ENCODE data around the gene NOL12.

Gene NOL12

DNA sequence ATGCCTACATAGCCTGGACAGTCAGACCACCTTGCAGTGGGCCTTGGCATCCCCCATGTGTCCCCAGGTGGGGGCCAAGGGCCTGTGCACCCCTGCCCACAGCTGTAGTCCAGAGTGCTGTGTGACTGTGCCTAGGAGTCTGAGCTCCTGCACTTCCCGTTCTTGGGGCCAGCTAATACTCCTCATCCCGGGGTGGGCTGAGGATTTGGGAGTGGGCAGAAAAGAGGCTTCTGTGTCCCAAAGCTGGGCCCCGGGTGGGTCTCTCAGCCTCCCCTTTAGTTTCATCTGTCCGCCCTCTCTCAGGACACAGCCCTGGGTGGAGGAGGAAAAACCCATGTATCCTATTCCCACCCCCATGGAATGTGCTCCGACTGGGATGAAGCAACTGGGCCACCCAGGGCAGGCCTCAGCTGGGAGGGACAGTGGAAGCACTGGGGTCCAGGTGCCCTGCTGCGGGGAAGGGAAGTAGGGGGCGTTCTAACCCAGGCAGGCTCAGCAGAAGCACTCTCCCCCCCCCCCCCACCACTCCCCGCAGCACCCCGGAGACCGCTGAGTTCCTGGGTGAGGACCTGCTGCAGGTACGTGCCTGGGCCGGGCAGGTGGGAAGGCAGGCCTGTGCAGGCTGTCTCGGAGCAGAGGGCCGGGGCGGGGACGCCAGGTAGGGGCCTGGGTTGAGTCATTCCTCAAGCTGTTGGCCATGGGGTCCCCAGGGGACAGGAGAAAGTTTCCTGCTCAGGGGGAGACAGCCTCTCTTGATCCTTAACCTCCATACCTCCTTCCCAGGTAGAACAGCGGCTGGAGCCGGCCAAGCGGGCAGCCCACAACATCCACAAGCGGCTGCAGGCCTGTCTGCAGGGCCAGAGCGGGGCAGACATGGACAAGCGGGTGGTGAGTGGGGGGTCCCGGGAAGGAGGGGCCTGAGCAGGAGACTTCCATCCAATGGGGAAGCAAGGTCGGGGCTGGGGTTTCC lies 45.3 kb upstream of the NOL12 start:
- peak overlapping the region; percentile 73 for H3K27ac ChIP-seq
- ChIA-PET POLR2A (ENCODE audit: low non-redundant PET) (no interaction called here), CTCF (interaction anchor here (0.6 to 1.6 kb wide), 4 partner anchors 17 to 382 kb away, joined by 3 to 4 read pairs (median 3); no protein-coding TSS in a partner anchor)
- TF ChIP-seq, protein P1, sequence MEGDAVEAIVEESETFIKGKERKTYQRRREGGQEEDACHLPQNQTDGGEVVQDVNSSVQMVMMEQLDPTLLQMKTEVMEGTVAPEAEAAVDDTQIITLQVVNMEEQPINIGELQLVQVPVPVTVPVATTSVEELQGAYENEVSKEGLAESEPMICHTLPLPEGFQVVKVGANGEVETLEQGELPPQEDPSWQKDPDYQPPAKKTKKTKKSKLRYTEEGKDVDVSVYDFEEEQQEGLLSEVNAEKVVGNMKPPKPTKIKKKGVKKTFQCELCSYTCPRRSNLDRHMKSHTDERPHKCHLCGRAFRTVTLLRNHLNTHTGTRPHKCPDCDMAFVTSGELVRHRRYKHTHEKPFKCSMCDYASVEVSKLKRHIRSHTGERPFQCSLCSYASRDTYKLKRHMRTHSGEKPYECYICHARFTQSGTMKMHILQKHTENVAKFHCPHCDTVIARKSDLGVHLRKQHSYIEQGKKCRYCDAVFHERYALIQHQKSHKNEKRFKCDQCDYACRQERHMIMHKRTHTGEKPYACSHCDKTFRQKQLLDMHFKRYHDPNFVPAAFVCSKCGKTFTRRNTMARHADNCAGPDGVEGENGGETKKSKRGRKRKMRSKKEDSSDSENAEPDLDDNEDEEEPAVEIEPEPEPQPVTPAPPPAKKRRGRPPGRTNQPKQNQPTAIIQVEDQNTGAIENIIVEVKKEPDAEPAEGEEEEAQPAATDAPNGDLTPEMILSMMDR (conservative IDR thresholded peaks at IDR 0.05; ENCODE audit: low read depth): no peak
- DNase-seq (ENCODE audit: low spot score): no peak

DNA sequence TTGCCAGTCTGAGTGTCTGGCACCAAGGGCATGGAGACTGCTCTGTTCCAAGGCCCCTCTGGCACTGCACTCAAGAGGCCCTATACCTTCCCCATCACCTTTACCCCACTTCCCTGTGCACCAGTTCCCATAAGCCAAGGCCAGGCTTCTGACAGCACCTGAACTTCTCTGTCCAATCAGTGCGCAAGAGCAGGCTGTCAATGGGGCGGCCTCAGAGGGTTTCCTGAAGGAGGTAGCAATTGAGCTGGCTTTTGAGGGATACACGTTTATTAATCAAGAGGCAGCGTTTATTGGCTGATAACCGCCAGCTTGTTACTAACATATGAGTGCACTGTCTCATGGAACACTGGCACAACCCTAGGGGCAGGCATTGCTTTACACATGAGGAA lies 44.6 kb upstream of the NOL12 start:
- DNase-seq (ENCODE audit: low spot score): no peak
- ChIA-PET POLR2A (ENCODE audit: low non-redundant PET) (no interaction called here), CTCF (interaction anchor here (0.6 to 0.9 kb wide), 3 partner anchors 8 to 383 kb away, joined by 3 to 4 read pairs (median 3); no protein-coding TSS in a partner anchor)
- TF ChIP-seq, protein P1 (conservative IDR thresholded peaks at IDR 0.05; ENCODE audit: low read depth): no peak
- peak overlapping the region; percentile 73 for H3K27ac ChIP-seq

DNA sequence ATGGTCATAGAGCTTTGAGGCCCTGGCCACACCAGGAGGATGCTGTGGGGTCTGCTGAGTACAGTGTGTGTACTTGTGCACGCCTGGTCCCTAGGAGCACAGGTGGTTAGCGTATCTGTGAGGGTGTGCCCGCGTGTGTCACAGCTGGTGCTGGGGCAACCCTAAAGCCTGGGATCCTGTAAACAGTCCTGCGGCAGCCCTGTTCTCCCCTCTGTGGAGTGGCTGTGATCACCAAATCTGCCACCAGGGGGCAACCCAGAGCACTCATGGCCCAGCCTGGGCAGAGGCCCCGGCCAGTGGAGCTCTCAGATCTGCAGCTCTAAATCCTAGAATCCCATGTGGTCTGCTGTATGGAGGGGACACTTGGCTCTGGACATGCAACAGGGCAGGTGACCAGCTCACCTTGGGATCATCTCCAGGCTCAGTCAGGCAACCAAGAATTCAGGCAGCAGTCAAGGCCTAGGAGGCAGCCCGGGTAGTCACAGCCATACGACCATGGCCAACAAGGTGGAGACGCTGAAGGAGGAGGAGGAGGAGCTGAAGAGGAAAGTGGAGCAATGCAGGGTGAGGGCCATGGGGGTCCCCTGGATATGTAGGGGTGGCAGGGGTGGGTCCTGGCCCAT lies 42.8 kb upstream of the NOL12 start:
- peak overlapping the region; percentile 73 for H3K27ac ChIP-seq
- ChIA-PET POLR2A (ENCODE audit: low non-redundant PET) (no interaction called here), CTCF (interaction anchor here (0.5 to 1.4 kb wide), 14 partner anchors 9 to 1286 kb away, joined by 3 to 6 read pairs (median 4); partner anchors contain the start of genes LGALS1, NOL12 and PDXP)
- TF ChIP-seq, protein P1 (conservative IDR thresholded peaks at IDR 0.05; ENCODE audit: low read depth): peak; percentile 89
- peak; percentile 50 for DNase-seq (ENCODE audit: low spot score)

DNA sequence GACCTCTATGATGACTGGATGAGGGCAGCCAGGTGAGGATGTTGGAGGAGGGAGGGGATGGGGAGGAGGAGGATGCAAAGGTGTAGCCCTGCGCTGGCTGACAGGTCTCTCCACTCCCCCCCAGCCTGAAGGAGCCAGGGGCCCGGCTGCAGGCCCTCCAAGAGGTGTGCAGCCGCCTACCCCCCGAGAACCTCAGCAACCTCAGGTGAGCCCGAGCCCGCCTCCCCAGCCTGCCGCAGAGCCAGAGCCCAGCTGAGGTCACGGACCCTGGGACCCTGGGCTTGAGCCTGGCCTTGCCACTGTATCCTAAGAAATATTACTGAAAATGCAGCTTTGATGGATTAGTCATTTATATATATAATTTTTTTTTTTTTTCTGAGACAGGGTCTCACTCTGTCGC lies 38.8 kb upstream of the NOL12 start:
- ChIA-PET POLR2A (ENCODE audit: low non-redundant PET) (no interaction called here), CTCF (no interaction called here)
- no peak for DNase-seq (ENCODE audit: low spot score)
- H3K27ac ChIP-seq: peak overlapping the region; percentile 67
- TF ChIP-seq, protein P1 (conservative IDR thresholded peaks at IDR 0.05; ENCODE audit: low read depth): no peak

DNA sequence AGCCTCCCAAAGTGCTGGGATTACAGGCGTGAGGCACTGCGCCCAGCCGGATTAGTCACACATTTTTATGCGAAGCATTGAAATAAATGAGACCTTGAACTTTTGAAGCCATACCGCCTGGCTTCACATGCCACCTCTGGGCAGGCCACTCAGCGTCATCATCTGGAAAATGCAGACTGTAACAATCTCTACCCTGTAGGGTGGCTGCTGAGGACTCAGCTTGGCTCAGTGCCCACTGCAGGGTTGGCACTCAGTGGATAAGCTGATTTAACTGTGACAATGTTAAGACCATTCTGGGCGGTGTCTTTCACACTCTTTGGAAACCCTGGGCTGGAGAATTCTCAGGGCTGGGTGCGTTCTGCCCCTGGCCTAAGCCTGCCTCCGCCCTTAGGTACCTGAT lies 38.2 kb upstream of the NOL12 start:
- no peak for DNase-seq (ENCODE audit: low spot score)
- TF ChIP-seq, protein P1 (conservative IDR thresholded peaks at IDR 0.05; ENCODE audit: low read depth): no peak
- H3K27ac ChIP-seq: peak overlapping the region; percentile 67
- ChIA-PET CTCF (no interaction called here), POLR2A (ENCODE audit: low non-redundant PET) (no interaction called here)

DNA sequence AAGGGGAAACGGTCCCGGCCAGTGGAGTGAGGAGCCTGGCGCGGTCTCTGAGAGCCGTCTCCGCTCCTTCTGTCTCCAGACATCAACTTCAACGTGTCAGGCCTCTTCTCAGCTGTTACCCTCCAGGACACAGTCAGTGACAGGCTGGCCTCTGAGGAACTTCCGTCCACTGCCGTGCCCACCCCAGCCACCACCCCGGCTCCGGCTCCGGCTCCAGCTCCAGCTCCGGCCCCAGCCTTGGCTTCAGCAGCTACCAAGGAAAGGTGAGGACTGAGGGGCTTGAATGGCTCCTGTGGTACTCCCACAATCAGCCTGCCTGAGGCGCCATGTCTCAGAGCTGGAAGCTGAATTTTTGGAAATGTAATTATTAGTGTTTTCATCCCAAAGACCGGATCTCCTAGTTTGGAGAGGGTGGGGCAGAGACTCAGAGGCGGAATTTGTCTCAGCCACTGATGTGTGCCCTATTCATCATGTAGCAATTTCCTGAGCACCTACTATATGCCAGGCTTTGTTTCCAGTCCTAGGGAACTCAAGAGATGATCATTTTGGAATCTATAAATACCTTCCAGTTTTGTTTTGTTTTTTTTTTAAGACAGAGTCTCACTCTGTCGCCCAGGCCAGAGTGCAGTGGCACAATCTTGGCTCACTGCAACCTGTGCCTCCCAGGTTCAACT lies 35.5 kb upstream of the NOL12 start:
- 0 out of 2 replicates have a peak overlapping the region, but pooled peaks have one; percentile 3 for H3K27ac ChIP-seq
- CTCF ChIA-PET: no interaction called here
- POLR2A ChIA-PET (ENCODE audit: low non-redundant PET): no interaction called here
- TF ChIP-seq, protein P1 (conservative IDR thresholded peaks at IDR 0.05; ENCODE audit: low read depth): no peak
- DNase-seq (ENCODE audit: low spot score): no peak
